Measurements from ENCODE around the gene KIF13A.
"Not testable (repeated sequence)": the region's sequence is repeated elsewhere in the genome, so short reads cannot be mapped to it uniquely, and the experiment has no call there.

KIF13A gene

DNA sequence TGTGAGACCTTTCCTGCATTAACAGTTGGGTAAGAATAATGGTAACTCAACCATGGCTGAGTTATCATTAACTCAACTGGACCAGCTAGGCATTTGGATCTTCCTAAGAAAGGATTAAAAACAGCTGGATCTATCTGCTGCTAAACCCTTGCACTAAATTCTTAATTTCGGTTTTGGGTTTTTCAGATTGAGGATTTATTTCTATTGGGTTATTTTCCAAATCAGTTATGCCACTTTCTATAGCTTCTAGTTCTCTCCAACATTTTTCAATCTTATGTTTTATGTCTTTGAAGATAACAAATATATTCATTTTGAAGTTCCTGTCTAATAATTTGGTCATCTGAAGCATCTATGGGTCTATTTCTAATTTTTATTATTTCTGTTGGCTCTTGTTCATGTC is 92.5 kb downstream of the KIF13A start:
- DNase-seq = no peak

DNA sequence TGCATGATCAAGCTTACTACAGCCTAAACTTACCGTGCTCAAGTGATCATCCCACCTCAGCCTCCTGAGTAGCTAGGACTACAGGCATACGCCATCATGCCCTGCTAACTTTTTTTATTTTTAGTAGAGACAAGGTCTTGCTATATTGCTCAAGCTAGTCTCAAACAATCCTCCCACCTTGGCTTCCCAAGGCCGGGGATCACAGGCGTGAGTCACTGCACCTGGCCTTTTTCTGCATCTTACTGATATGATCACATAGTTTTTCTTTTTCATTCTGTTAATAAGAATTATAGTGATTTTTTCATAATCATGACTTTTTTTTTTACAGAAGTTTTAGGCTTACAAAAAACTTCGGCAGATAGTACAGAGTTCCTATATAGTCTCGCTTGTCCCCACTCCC is 93.2 kb downstream of the KIF13A start:
- DNase-seq = no peak

DNA sequence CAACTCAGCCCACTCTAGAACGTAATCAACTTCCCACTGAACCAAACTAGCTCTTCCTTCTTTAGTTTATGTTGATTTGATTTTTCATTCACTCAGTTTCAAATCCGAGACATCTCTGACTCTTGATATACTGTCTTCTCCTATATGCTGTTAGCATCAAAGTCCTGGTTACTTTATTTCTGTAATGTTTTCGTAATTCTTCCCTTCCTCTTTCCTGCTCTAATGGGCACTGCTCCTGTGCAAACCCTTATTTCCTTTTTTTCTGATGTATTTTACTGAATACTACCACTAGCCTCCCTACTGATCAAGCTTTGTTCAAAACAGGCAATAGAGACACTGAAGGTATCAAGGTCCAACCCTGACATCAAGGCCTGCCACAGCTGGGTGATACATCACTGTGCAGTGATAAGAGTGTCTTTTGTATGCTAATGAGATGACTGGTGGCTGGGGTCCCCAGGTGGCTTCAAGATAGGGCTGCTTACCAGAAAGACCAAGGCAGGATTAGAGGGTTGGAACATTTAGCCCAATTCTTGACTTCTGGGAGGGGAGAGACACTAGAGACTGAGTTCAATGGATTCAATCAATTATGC is 95.2 kb downstream of the KIF13A start:
- DNase-seq = no peak

DNA sequence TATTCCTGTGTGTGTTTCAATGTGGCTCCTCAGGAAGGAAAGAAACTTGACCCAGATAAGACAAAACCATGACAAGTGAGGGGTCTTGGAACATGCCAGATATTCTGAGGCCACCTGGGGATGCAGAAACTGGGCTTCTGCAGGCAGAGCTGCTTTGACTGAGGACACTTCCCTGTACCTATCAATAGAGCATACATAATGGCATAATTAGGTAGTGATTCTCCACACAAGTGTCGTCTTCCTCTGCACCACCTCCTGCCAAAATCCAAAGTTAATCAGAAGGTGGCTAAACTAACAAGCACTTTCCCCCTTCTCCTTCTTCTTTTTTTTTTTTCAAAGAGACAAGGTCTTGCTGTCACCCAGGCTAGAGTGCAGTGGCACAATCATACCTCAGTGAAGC is 97.1 kb downstream of the KIF13A start:
- DNase-seq = no peak

DNA sequence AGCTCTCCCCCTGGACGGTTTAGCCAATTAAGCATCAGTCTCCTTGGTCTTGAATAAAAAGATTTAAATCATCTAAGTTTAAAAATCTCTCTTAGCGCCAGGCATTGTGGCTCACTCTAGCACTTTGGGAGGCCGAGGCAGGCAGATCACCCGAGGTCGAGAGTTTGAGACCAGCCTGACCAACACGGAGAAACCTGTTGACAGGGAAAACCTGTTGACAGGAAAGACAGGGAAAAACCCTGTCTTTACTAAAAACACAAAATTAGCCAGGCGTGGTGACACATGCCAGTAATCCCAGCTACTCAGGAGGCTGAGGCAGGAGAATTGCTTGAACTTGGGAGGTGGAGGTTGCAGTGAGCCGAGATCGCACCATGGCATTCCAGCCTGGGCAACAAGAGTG is 97.7 kb downstream of the KIF13A start:
- DNase-seq = not testable (repeated sequence)

DNA sequence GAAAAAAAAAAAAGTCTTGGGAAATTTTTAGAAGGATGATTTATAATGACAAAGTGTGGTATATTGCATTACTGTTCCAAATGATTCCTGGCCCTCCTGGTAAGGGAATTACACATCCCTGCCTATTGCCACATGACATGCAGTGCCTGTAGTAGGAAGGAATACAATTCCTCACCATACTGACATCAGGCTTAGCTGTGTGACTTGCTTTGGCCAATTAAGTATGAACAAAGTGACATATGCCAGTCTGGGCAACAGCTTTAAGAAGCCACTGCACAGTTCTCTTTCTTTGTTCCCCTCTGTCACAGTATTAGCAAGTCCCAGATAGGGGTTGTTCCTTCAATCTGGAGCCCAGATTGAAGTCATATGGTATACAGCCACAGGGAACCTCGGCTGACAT is 100.5 kb downstream of the KIF13A start:
- no peak for DNase-seq

- no peak for DNase-seq
Measured at GRCh38 chr6:17885889-17886576, 101.4 kb downstream of the KIF13A start.

- DNase-seq = no peak
Measured at GRCh38 chr6:17884498-17885478, 102.6 kb downstream of the KIF13A start.

- DNase-seq = no peak
Measured at GRCh38 chr6:17883665-17884497, 103.6 kb downstream of the KIF13A start.

GRCh38 chr6:17881085-17881858 is 106.2 kb downstream of the KIF13A start:
- no peak for DNase-seq

- no peak for DNase-seq
Measured at GRCh38 chr6:17879184-17879583, 108.3 kb downstream of the KIF13A start.

DNA sequence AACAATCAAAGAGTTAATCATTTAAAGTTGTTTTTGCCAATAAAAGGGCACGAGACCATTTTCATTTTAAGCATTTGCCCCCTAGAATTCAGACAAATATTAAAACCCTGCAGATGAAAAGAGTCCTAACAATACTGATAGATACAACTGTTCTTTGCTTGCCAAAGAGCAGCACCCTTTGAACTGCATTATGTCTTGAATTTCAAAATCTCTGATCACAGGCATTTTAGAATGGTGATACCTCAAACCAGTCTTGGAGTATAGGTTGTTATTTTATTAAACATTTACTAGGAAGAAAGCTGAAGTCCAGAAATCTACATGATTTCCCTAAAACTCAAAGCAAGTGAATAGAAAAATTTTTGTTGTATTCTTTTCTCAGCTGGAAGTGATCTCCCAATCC is 108.7 kb downstream of the KIF13A start:
- no peak for DNase-seq

GRCh38 chr6:17877895-17878440 is 109.5 kb downstream of the KIF13A start:
- DNase-seq = no peak

DNA sequence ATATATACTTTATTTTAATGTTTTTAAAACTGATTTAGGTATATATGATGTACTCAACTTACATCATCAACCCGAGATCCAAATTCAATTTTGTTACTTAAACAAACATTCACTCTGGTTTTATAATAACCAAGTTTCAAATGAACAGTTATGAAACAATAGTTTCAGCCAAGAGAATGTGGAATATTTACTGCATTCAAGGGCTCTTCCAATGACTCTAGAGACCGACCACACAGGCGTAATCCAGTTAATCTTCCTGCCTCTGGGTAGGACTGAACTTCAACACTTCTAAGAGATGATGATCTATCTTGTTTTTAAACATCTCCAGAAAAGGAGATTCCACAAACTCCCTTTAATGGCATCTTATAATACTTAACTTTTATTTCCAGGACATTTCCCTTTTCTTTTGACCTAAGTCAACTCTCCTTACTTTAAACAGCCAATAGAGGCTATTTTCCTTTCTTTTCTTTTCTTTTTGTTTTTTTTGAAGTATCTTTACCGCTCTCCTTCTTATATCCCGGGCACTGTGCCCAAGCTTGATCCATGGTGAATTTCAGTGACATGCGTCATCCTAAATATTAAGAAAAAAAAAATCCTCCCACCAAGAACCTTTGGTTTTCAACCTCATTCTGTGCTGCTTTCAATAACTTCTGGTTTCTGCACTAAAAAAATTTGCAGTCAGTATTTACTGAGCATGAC is 110.1 kb downstream of the KIF13A start:
- no peak for DNase-seq

GRCh38 chr6:17874753-17875152 is 112.7 kb downstream of the KIF13A start:
- no peak for DNase-seq

- DNase-seq = no peak
Measured at GRCh38 chr6:17872908-17873307, 114.5 kb downstream of the KIF13A start.

DNA sequence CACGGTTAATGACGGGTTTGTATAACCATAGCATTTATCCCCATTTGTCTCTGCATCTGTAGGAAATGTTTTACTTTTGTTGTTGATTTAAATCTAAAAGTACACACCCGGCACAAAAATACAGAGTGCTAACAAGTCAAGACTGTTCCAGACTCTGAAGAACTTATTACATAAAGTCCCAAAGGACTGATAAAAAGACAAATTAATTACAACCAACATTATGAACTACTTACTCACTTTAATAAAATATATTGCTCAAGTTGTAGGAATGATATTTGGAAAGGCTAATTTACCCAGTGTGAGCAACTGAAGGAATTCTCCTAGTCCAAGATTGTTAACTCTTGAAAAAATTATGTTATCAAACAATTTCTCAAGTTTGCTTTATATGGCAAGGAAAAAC is 115.6 kb downstream of the KIF13A start:
- no peak for DNase-seq

- no peak for DNase-seq
Measured at GRCh38 chr6:17871189-17871519, 116.3 kb downstream of the KIF13A start.

- DNase-seq = no peak
Measured at GRCh38 chr6:17870300-17871188, 116.9 kb downstream of the KIF13A start.

GRCh38 chr6:17869753-17870050 is 117.7 kb downstream of the KIF13A start:
- DNase-seq = no peak

Data from CD4-positive, alpha-beta T cell treated with Interleukin-4 for 4 hours (primary cell).